K562 (cell line): ENCODE data around the gene CFAP251. TPM values are rescaled to one million over a fixed set of nuclear protein-coding genes. Genes with fewer than 3 reads are reported as not detected.
A peak's percentile ranks its signal among the peaks of the same experiment; 100 is the strongest.

ENCODE experiments used
- CAMTA2 ChIP-seq: fragments of 250-450 bp; sonication (Bioruptor Pico); conservative IDR thresholded peaks from 2 replicates; pipeline ENCODE4 v1.5.1; 2022
- GABPB1 ChIP-seq: sonication (generic); formaldehyde crosslinking; IDR thresholded peaks from 2 replicates; pipeline ENCODE4 v1.8.0; 2022; ENCODE audit warnings: mild to moderate bottlenecking, missing genetic modification reagents
- HDAC6 ChIP-seq: IDR thresholded peaks from 2 replicates; pipeline ENCODE4 v1.6.1; 2012; ENCODE audit warnings: low read depth, mild to moderate bottlenecking, control low read depth, inconsistent platforms, low read length, moderate library complexity
- HLTF ChIP-seq: fragments of 450-650 bp; IDR thresholded peaks from 2 replicates; pipeline ENCODE4 v1.6.1; 2016
- KLF13 ChIP-seq: fragments of 450-650 bp; IDR thresholded peaks from 2 replicates; pipeline ENCODE4 v1.6.1; 2016; ENCODE audit warnings: missing genetic modification characterization, low read depth, mild to moderate bottlenecking, missing compliant biosample characterization, moderate library complexity, borderline replicate concordance
- NEUROD1 ChIP-seq: fragments of 150-350 bp; IDR thresholded peaks from 2 replicates; pipeline ENCODE4 v1.6.1; 2014; ENCODE audit warnings: borderline replicate concordance, low read length, low read depth; ENCODE audit not compliant: partially characterized antibody
- NR2F6 ChIP-seq: fragments of 450-650 bp; formaldehyde crosslinking; IDR thresholded peaks from 2 replicates; pipeline ENCODE4 v1.4.0; 2020; ENCODE audit warnings: mild to moderate bottlenecking
- NR4A1 ChIP-seq, 2 experiments: fragments of 250-450 bp in 1 of 2; fragments of 450-650 bp in 1 of 2; sonication (Bioruptor Pico) in 1 of 2; IDR thresholded peaks; 2 replicates each; pipeline versions ENCODE4 v1.4.0 to v1.6.1; 2016 to 2020; ENCODE audit warnings: mild to moderate bottlenecking in 2 of 2, missing compliant biosample characterization in 1 of 2, missing genetic modification characterization in 1 of 2, moderate library complexity in 1 of 2
- PHB ChIP-seq: fragments of 250-450 bp; sonication (Bioruptor Pico); IDR thresholded peaks from 2 replicates; pipeline ENCODE4 v1.5.0; 2021
- PTBP1 ChIP-seq: fragments of 200-400 bp; formaldehyde crosslinking; IDR thresholded peaks from 2 replicates; pipeline ENCODE4 v1.6.1; 2017; ENCODE audit warnings: low read depth, low read length
- RBM14 ChIP-seq: fragments of 200-400 bp; formaldehyde crosslinking; IDR thresholded peaks from 2 replicates; pipeline ENCODE4 v1.6.1; 2018; ENCODE audit warnings: low read depth, mild to moderate bottlenecking, low read length, moderate library complexity, borderline replicate concordance; ENCODE audit not compliant: insufficient read depth
- polyA plus RNA-seq, 8 experiments: library from polyadenylated mRNA; depleted of rRNA in 4 of 8; stranded (reverse) in 5 of 8; unstranded in 3 of 8; fragments of >200 nt; fragmentation: Nextera tagmentation in 2 of 8; fragmentation: Illumina TruSeq in 1 of 8; extraction: Ambion mirVana in 2 of 8; extraction: Trizol in 1 of 8; gene quantifications; 2 replicates each; pipeline versions ENCODE4 v1.2.1 to v1.2.3, GENCODE V29; 2011 to 2014; ENCODE audit warnings: inconsistent platforms in 1 of 8, missing spikeins in 1 of 8
- total RNA-seq, 7 experiments: library from RNA; depleted of rRNA in 6 of 7; stranded (reverse); fragments of >200 nt in 6 of 7; fragmentation: Illumina TruSeq in 2 of 7; extraction: Trizol in 2 of 7; gene quantifications; 2 replicates each; pipeline versions ENCODE4 v1.2.1 to v1.2.3, GENCODE V29; 2011 to 2021; ENCODE audit warnings: low replicate concordance in 1 of 7
- TF ChIP-seq, protein P1 (sequence below), 2 experiments: fragments of 450-650 bp; formaldehyde crosslinking in 1 of 2; IDR thresholded peaks; 2 replicates each; pipeline versions ENCODE4 v1.4.0 to v1.6.1; 2014 to 2020; ENCODE audit warnings: mild to moderate bottlenecking in 2 of 2, borderline replicate concordance in 1 of 2, low read depth in 1 of 2
- TF ChIP-seq, protein P2 (sequence below): fragments of 450-650 bp; formaldehyde crosslinking; IDR thresholded peaks from 2 replicates; pipeline ENCODE4 v1.4.0; 2022; ENCODE audit warnings: mild to moderate bottlenecking, moderate library complexity
- TF ChIP-seq, protein P3 (sequence below): fragments of 450-650 bp; IDR thresholded peaks from 2 replicates; pipeline ENCODE4 v1.6.1; 2017; ENCODE audit warnings: mild to moderate bottlenecking, moderate library complexity
- TF ChIP-seq, protein P4 (sequence below): fragments of 450-650 bp; IDR thresholded peaks from 2 replicates; pipeline ENCODE4 v1.6.1; 2016; ENCODE audit warnings: missing biosample characterization, missing genetic modification characterization

The CFAP251 gene
- total and polyA plus RNA-seq, 9 of the 15 experiments (the other 6 are each of a cell fraction or from before 2014, with no cell fraction given), result 16.6 to 31.0 (median 19.1) TPM

DNA sequence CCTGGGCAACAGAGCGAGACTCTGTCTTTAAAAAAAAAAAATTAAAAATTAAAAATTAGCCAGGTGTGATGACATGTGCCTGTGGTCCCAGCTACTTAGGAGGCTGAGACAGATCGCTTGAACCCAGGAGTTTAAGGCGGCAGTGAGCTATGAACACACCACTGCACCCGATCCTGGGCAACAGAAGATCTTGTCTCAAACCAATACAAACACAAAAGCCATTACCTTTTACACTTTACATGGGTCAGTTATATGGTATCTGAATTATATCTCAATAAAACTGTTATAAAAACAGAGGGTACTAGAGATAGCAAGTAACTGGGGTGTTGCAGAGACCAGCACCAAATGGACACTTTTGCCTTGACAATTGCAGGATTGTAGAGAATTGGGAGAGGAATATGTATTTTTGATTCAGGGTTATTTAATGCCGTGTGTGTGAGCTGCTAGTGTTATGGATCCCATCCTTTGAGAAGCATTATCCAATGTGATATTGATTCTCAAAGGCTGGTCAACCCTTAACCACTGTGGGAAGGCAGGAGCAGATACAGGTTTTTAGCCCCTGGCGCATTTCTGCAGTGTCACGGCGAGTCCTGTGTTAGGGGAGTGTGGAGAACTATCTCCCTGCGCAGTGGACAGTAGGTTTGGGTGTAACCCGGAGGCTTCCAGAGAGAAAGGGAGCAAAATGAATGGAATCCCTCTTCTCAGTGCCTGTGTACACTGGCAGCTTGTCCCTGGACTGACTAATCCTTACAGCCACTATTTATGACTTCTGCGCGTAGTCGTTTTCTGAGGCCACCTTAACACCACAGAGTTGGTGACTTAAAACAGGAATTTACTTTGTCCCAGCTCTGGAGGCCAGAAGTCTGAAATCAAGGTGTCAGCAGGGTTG is 25.5 kb upstream of the CFAP251 start (continued):
- TF ChIP-seq, protein P1, sequence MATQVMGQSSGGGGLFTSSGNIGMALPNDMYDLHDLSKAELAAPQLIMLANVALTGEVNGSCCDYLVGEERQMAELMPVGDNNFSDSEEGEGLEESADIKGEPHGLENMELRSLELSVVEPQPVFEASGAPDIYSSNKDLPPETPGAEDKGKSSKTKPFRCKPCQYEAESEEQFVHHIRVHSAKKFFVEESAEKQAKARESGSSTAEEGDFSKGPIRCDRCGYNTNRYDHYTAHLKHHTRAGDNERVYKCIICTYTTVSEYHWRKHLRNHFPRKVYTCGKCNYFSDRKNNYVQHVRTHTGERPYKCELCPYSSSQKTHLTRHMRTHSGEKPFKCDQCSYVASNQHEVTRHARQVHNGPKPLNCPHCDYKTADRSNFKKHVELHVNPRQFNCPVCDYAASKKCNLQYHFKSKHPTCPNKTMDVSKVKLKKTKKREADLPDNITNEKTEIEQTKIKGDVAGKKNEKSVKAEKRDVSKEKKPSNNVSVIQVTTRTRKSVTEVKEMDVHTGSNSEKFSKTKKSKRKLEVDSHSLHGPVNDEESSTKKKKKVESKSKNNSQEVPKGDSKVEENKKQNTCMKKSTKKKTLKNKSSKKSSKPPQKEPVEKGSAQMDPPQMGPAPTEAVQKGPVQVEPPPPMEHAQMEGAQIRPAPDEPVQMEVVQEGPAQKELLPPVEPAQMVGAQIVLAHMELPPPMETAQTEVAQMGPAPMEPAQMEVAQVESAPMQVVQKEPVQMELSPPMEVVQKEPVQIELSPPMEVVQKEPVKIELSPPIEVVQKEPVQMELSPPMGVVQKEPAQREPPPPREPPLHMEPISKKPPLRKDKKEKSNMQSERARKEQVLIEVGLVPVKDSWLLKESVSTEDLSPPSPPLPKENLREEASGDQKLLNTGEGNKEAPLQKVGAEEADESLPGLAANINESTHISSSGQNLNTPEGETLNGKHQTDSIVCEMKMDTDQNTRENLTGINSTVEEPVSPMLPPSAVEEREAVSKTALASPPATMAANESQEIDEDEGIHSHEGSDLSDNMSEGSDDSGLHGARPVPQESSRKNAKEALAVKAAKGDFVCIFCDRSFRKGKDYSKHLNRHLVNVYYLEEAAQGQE (IDR thresholded peaks at IDR 0.05; ENCODE audit: borderline replicate concordance), result no peak
- TF ChIP-seq, protein P1 (CRISPR knock-in tag; IDR thresholded peaks at IDR 0.05; ENCODE audit: low read depth), result no peak
- TF ChIP-seq NEUROD1, result peak; percentile 45
- TF ChIP-seq NR4A1 (CRISPR knock-in tag; IDR thresholded peaks at IDR 0.05), result no peak
- TF ChIP-seq NR4A1 (tag; IDR thresholded peaks at IDR 0.05), result no peak
- no peak for TF ChIP-seq KLF13 (tag)
- TF ChIP-seq, protein P2, sequence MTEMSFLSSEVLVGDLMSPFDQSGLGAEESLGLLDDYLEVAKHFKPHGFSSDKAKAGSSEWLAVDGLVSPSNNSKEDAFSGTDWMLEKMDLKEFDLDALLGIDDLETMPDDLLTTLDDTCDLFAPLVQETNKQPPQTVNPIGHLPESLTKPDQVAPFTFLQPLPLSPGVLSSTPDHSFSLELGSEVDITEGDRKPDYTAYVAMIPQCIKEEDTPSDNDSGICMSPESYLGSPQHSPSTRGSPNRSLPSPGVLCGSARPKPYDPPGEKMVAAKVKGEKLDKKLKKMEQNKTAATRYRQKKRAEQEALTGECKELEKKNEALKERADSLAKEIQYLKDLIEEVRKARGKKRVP (CRISPR knock-in tag), result no peak
- no peak for TF ChIP-seq CAMTA2 (CRISPR knock-in tag)
- TF ChIP-seq RBM14, result no peak
- TF ChIP-seq NR2F6 (CRISPR knock-in tag), result no peak
- TF ChIP-seq HLTF, result no peak
- TF ChIP-seq, protein P3, sequence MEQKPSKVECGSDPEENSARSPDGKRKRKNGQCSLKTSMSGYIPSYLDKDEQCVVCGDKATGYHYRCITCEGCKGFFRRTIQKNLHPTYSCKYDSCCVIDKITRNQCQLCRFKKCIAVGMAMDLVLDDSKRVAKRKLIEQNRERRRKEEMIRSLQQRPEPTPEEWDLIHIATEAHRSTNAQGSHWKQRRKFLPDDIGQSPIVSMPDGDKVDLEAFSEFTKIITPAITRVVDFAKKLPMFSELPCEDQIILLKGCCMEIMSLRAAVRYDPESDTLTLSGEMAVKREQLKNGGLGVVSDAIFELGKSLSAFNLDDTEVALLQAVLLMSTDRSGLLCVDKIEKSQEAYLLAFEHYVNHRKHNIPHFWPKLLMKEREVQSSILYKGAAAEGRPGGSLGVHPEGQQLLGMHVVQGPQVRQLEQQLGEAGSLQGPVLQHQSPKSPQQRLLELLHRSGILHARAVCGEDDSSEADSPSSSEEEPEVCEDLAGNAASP, result no peak
- no peak for TF ChIP-seq GABPB1 (CRISPR knock-in tag)
- no peak for TF ChIP-seq PHB (CRISPR knock-in tag)
- no peak for TF ChIP-seq PTBP1
- TF ChIP-seq HDAC6, result no peak
- TF ChIP-seq, protein P4, sequence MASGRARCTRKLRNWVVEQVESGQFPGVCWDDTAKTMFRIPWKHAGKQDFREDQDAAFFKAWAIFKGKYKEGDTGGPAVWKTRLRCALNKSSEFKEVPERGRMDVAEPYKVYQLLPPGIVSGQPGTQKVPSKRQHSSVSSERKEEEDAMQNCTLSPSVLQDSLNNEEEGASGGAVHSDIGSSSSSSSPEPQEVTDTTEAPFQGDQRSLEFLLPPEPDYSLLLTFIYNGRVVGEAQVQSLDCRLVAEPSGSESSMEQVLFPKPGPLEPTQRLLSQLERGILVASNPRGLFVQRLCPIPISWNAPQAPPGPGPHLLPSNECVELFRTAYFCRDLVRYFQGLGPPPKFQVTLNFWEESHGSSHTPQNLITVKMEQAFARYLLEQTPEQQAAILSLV, result no peak
